Kidney (tissue), 14 donors: ENCODE measurements around the gene KRT15. TPM values are rescaled to one million over a fixed set of nuclear protein-coding genes. Genes with fewer than 3 reads are reported as not detected.

Source experiments
- DNase-seq, 5 donors: peaks; one replicate each; pipeline ENCODE4 v3.0.0-alpha.2; 2013 to 2020
- FAIRE-seq: peaks from 2 replicates; lab custom pipeline; 2012; peaks lifted over from hg19 to GRCh38; lab: Jason Lieb, UNC
- H3K27ac ChIP-seq, 2 donors: one replicate each; pipeline ENCODE4 v1.7.0; 2013; ENCODE audit warnings: low read depth in 2 of 2, low read length in 2 of 2, inconsistent platforms in 1 of 2
- H3K27me3 ChIP-seq: one replicate; pipeline ENCODE4 v1.7.1; 2013; ENCODE audit warnings: low read length, inconsistent platforms; ENCODE audit not compliant: control insufficient read depth, insufficient read depth
- H3K36me3 ChIP-seq, 3 donors: one replicate each; pipeline versions ENCODE4 v1.7.0 to v1.7.1; 2013; ENCODE audit warnings: low read length in 3 of 3, control low read depth in 1 of 3, inconsistent platforms in 1 of 3; ENCODE audit not compliant: insufficient read depth in 3 of 3, control insufficient read depth in 2 of 3
- H3K4me1 ChIP-seq, 3 donors: one replicate each; pipeline versions ENCODE4 v1.7.0 to v1.7.1; 2013; ENCODE audit warnings: low read length in 3 of 3, inconsistent platforms in 1 of 3, low read depth in 1 of 3; ENCODE audit not compliant: control insufficient read depth in 2 of 3, insufficient read depth in 2 of 3
- H3K4me3 ChIP-seq, 3 donors: one replicate each; pipeline versions ENCODE4 v1.7.0 to v1.8.1; 2013; ENCODE audit warnings: low read length in 3 of 3, control low read depth in 1 of 3, inconsistent platforms in 1 of 3
- H3K9ac ChIP-seq, 3 donors: one replicate each; pipeline versions ENCODE4 v1.7.0 to v1.7.1; 2013; ENCODE audit warnings: low read length in 3 of 3, control low read depth in 1 of 3, inconsistent platforms in 1 of 3
- H3K9me3 ChIP-seq, 3 donors: one replicate each; pipeline versions ENCODE4 v1.7.0 to v1.7.1; 2013; ENCODE audit warnings: low read length in 3 of 3, control low read depth in 1 of 3, inconsistent platforms in 1 of 3; ENCODE audit not compliant: control insufficient read depth in 2 of 3, insufficient read depth in 1 of 3
- intact Hi-C: fragments of 100-400 bp; cut with DNase I; formaldehyde crosslinking; loops from one replicate; pipeline ENCODE4 v1.11.1; 2022
- microRNA-seq: library from miRNA; unstranded; fragments of <30 nt; microRNA quantifications from one replicate; pipeline ENCODE4 v1.2.0, GENCODE V29; 2020
- polyA plus RNA-seq: library from polyadenylated mRNA; stranded (reverse); fragments of 350-450 nt; fragmentation: Illumina TruSeq; extraction: RNeasy Lipid Tissue Mini Kit (QIAGEN cat#74804); gene quantifications from one replicate; pipeline ENCODE4 v1.2.3, GENCODE V29; 2014; ENCODE audit warnings: low read depth, low replicate concordance; ENCODE audit not compliant: insufficient read depth
- total RNA-seq: library from RNA; stranded (reverse); fragmentation: NEBNext Ultra II Directional; extraction: Animal tissue kit (Norgen Biotek cat#: 25700); gene quantifications from one replicate; pipeline ENCODE4 v1.2.1, GENCODE V29; 2021
- TF ChIP-seq, protein P1 (sequence below): IDR thresholded peaks from 3 replicates; pipeline ENCODE4 v1.5.1; 2012; ENCODE audit warnings: mild to moderate bottlenecking, moderate library complexity, borderline replicate concordance; ENCODE audit not compliant: insufficient read depth; ENCODE audit errors: extremely low read depth
- donor health status: control.
- donor health status: control.
- donor health status: control.
- donor health status: control.
- donor health status: control.
- donor health status: DM: yes; HTN: yes; CAD: no.
- donor health status: Normal renal cell carcinoma (clear cell type).

KRT15 gene
- total and polyA plus RNA-seq, 2 donors from 2014 or later: 0.15 to 2.8 TPM

DNA sequence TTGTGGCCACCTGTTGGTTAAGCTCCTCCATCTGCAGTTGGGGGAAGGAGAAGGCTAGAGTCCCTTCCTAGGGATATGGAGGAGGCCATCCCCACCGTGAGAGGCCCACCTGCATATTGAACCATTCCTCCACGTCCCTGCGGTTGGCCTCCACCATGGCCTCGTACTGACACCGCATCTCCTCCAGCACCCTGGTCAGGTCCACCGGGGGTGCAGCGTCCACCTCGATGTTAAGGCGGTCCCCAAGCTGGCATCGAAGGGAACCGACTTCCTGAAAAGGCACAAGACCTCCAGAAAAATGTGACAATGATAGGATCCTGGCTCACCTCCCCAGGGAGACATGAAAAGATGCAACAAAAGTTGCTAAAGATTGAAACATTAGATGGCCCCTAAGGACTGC lies 54.5 kb downstream of the KRT15 start:
- TF ChIP-seq, protein P1, sequence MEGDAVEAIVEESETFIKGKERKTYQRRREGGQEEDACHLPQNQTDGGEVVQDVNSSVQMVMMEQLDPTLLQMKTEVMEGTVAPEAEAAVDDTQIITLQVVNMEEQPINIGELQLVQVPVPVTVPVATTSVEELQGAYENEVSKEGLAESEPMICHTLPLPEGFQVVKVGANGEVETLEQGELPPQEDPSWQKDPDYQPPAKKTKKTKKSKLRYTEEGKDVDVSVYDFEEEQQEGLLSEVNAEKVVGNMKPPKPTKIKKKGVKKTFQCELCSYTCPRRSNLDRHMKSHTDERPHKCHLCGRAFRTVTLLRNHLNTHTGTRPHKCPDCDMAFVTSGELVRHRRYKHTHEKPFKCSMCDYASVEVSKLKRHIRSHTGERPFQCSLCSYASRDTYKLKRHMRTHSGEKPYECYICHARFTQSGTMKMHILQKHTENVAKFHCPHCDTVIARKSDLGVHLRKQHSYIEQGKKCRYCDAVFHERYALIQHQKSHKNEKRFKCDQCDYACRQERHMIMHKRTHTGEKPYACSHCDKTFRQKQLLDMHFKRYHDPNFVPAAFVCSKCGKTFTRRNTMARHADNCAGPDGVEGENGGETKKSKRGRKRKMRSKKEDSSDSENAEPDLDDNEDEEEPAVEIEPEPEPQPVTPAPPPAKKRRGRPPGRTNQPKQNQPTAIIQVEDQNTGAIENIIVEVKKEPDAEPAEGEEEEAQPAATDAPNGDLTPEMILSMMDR: no peak
- FAIRE-seq (no peak), DNase-seq (no peak)
- H3K9me3 ChIP-seq: peaks cover 0 to 6% (median 0%) of the 10 kb centered on the region in 3 donors
- no peak overlapping the region for H3K4me3 ChIP-seq
- no peaks in the 10 kb centered on the region for H3K27me3 ChIP-seq
- no peaks in the 10 kb centered on the region for H3K4me1 ChIP-seq
- H3K36me3 ChIP-seq: no peaks in the 10 kb centered on the region
- no peak overlapping the region for H3K9ac ChIP-seq
- intact Hi-C loops: no loop called here
- H3K27ac ChIP-seq: no peak overlapping the region

DNA sequence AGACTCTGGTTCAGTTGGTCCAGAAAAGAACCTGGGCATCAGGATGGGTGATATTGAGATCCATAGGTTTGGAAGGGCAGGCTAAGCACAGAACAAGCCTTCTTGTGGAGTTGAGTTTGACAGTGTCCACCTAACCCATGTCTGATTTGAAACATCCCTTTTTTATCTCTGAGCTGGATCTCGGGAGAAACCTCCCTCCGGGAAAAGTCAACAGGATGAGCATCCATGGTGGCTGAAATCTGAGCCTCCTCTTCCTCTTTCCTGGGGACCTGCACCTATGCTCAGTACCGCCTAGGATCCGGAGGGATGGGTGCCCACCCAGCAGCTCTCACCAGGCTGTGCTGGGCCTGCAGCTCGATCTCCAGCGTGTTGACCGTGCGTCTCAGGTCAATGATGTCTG lies 54.9 kb downstream of the KRT15 start:
- no peak overlapping the region for H3K9ac ChIP-seq
- FAIRE-seq (no peak), DNase-seq (no peak)
- no peaks in the 10 kb centered on the region for H3K4me1 ChIP-seq
- H3K9me3 ChIP-seq: peaks cover 0 to 6% (median 0%) of the 10 kb centered on the region in 3 donors
- H3K4me3 ChIP-seq: no peak overlapping the region
- TF ChIP-seq, protein P1: no peak
- no peaks in the 10 kb centered on the region for H3K27me3 ChIP-seq
- no peak overlapping the region for H3K27ac ChIP-seq
- intact Hi-C loops: no loop called here
- no peaks in the 10 kb centered on the region for H3K36me3 ChIP-seq

Small RNA genes lying within 50 kb of the gene (microRNA-seq; reads per million reads assigned to microRNA genes)
- gene MIR6510: not detected

Other genes starting within 250 kb of the KRT15 start
- gene KRTAP9-7, start 243.2 kb downstream of the KRT15 start, total RNA-seq: not detected
- gene KRTAP9-7, start 243.2 kb downstream of the KRT15 start, polyA plus RNA-seq: not detected
- gene KRTAP29-1, start 216.0 kb downstream of the KRT15 start, total RNA-seq: not detected
- gene KRTAP29-1, start 216.0 kb downstream of the KRT15 start, polyA plus RNA-seq: not detected
- not detected for gene KRTAP16-1, start 209.6 kb downstream of the KRT15 start, total RNA-seq
- gene KRTAP16-1, start 209.6 kb downstream of the KRT15 start, polyA plus RNA-seq: not detected
- gene KRTAP17-1, start 203.2 kb downstream of the KRT15 start, total RNA-seq: not detected
- not detected for gene KRTAP17-1, start 203.2 kb downstream of the KRT15 start, polyA plus RNA-seq
- gene KRT33A, start 168.1 kb downstream of the KRT15 start, total RNA-seq: not detected
- gene KRT33A, start 168.1 kb downstream of the KRT15 start, polyA plus RNA-seq: not detected
- gene KRT33B, start 149.1 kb downstream of the KRT15 start, total RNA-seq: not detected
- gene KRT33B, start 149.1 kb downstream of the KRT15 start, polyA plus RNA-seq: not detected
- gene KRT34, start 136.6 kb downstream of the KRT15 start, total RNA-seq: not detected
- gene KRT34, start 136.6 kb downstream of the KRT15 start, polyA plus RNA-seq: not detected
- gene KRT31, start 121.3 kb downstream of the KRT15 start, total RNA-seq: not detected
- not detected for gene KRT31, start 121.3 kb downstream of the KRT15 start, polyA plus RNA-seq
- not detected for gene KRT37, start 94.3 kb downstream of the KRT15 start, total RNA-seq
- not detected for gene KRT37, start 94.3 kb downstream of the KRT15 start, polyA plus RNA-seq
- not detected for gene KRT38, start 77.9 kb downstream of the KRT15 start, total RNA-seq
- not detected for gene KRT38, start 77.9 kb downstream of the KRT15 start, polyA plus RNA-seq
- gene KRT32, start 51.5 kb downstream of the KRT15 start, total RNA-seq: not detected
- gene KRT32, start 51.5 kb downstream of the KRT15 start, polyA plus RNA-seq: not detected
- not detected for gene KRT35, start 37.7 kb downstream of the KRT15 start, total RNA-seq
- not detected for gene KRT35, start 37.7 kb downstream of the KRT15 start, polyA plus RNA-seq
- not detected for gene KRT36, start 29.0 kb downstream of the KRT15 start, total RNA-seq
- not detected for gene KRT36, start 29.0 kb downstream of the KRT15 start, polyA plus RNA-seq
- not detected for gene KRT13, start 13.3 kb downstream of the KRT15 start, total RNA-seq
- not detected for gene KRT13, start 13.3 kb downstream of the KRT15 start, polyA plus RNA-seq
- gene KRT19, start 9.4 kb upstream of the KRT15 start, total RNA-seq: 781 TPM
- gene KRT19, start 9.4 kb upstream of the KRT15 start, polyA plus RNA-seq: 319 TPM
- gene KRT9, start 53.2 kb upstream of the KRT15 start, total RNA-seq: not detected
- not detected for gene KRT9, start 53.2 kb upstream of the KRT15 start, polyA plus RNA-seq
- gene KRT14, start 68.0 kb upstream of the KRT15 start, total RNA-seq: not detected
- gene KRT14, start 68.0 kb upstream of the KRT15 start, polyA plus RNA-seq: not detected
- 3.1 TPM for gene KRT16, start 93.9 kb upstream of the KRT15 start, total RNA-seq
- not detected for gene KRT16, start 93.9 kb upstream of the KRT15 start, polyA plus RNA-seq
- gene KRT17, start 105.7 kb upstream of the KRT15 start, total RNA-seq: 11.1 TPM
- gene KRT17, start 105.7 kb upstream of the KRT15 start, polyA plus RNA-seq: 5.5 TPM
- gene EIF1, start 170.0 kb upstream of the KRT15 start, total RNA-seq: 842 TPM
- gene EIF1, start 170.0 kb upstream of the KRT15 start, polyA plus RNA-seq: 1,166 TPM
- gene GAST, start 193.4 kb upstream of the KRT15 start, total RNA-seq: not detected
- gene GAST, start 193.4 kb upstream of the KRT15 start, polyA plus RNA-seq: not detected
- gene HAP1, start 215.8 kb upstream of the KRT15 start, total RNA-seq: 1.3 TPM
- 0.99 TPM for gene HAP1, start 215.8 kb upstream of the KRT15 start, polyA plus RNA-seq